GM21423 (cell line): Measurements from ENCODE around the gene TYR.
"Not testable (repeated sequence)": the region's sequence is repeated elsewhere in the genome, so short reads cannot be mapped to it uniquely, and the experiment has no call there.

Experiments used
- ATAC-seq: cut with Tn5 transposase; IDR thresholded peaks from one replicate; pipeline ENCODE4 v1.9.1; 2021; ENCODE audit warnings: mild to moderate bottlenecking, moderate library complexity; ENCODE audit not compliant: unreplicated experiment

TYR gene

GRCh38 chr11:89177691-89178231 is at the start of gene TYR:
Gene TYR (plus strand): TSS chr11:89177875. CDS start chr11:89177954, 79 bp downstream.
- no peak for ATAC-seq

GRCh38 chr11:89136606-89137005 is 41.1 kb upstream of the TYR start:
- ATAC-seq: no peak

- no peak for ATAC-seq
Observed at GRCh38 chr11:89147229-89147628, 30.4 kb upstream of the TYR start.

- ATAC-seq: no peak
Observed at GRCh38 chr11:89159974-89160373, 17.7 kb upstream of the TYR start.

GRCh38 chr11:89161949-89162348 is 15.7 kb upstream of the TYR start:
- ATAC-seq: no peak

GRCh38 chr11:89163686-89164085 is 14.0 kb upstream of the TYR start:
- no peak for ATAC-seq

- no peak for ATAC-seq
Observed at GRCh38 chr11:89168396-89168795, 9.3 kb upstream of the TYR start.

GRCh38 chr11:89175796-89176195 is 1.9 kb upstream of the TYR start:
- ATAC-seq: no peak

GRCh38 chr11:89176938-89177337 is 737 bp upstream of the TYR start:
- ATAC-seq: no peak

- ATAC-seq: no peak
Observed at GRCh38 chr11:89181111-89181510, 3.4 kb downstream of the TYR start.

GRCh38 chr11:89182773-89183518 is 5.3 kb downstream of the TYR start:
- ATAC-seq: no peak

- ATAC-seq: no peak
Observed at GRCh38 chr11:89184021-89184420, 6.3 kb downstream of the TYR start.

- ATAC-seq: no peak
Observed at GRCh38 chr11:89189776-89190175, 12.1 kb downstream of the TYR start.

GRCh38 chr11:89201138-89201537 is 23.5 kb downstream of the TYR start:
- ATAC-seq: no peak

- no peak for ATAC-seq
Observed at GRCh38 chr11:89203814-89204213, 26.1 kb downstream of the TYR start.

- ATAC-seq: no peak
Observed at GRCh38 chr11:89205378-89205777, 27.7 kb downstream of the TYR start.

- ATAC-seq: no peak
Observed at GRCh38 chr11:89220684-89221339, 43.1 kb downstream of the TYR start.

- no peak for ATAC-seq
Observed at GRCh38 chr11:89235083-89235482, 57.4 kb downstream of the TYR start.

GRCh38 chr11:89235976-89236375 is 58.3 kb downstream of the TYR start:
- no peak for ATAC-seq

- not testable (repeated sequence) for ATAC-seq
Observed at GRCh38 chr11:89247007-89247406, 69.3 kb downstream of the TYR start.

GRCh38 chr11:89249196-89249595 is 71.5 kb downstream of the TYR start:
- no peak for ATAC-seq

- ATAC-seq: not testable (repeated sequence)
Observed at GRCh38 chr11:89261483-89261882, 83.8 kb downstream of the TYR start.
